HL-60 (cell line): ENCODE data around the gene TPMT.

Experiments
- DNase-seq, 2 experiments: peaks; one replicate each; pipeline ENCODE4 v3.0.0-alpha.2; 2010 to 2020; ENCODE audit warnings: low read depth in 1 of 2, low spot score in 1 of 2
- H3K27ac ChIP-seq: fragments of 250-450 bp; sonication (Bioruptor Pico); replicated peaks from 2 replicates; pipeline ENCODE4 v1.5.1; 2020; ENCODE audit warnings: mild to moderate bottlenecking, moderate library complexity
- H3K27me3 ChIP-seq: fragments of 250-450 bp; sonication (Bioruptor Pico); 2 replicates; pipeline ENCODE4 v1.5.1; 2021; ENCODE audit warnings: mild to moderate bottlenecking, moderate library complexity; ENCODE audit not compliant: insufficient read depth, poor library complexity, severe bottlenecking
- H3K4me3 ChIP-seq: replicated peaks from 2 replicates; pipeline ENCODE4 v1.5.1; 2011; ENCODE audit warnings: mild to moderate bottlenecking, control low read depth, low read length; ENCODE audit not compliant: insufficient read depth
- CTCF ChIP-seq: IDR thresholded peaks from one replicate; pipeline ENCODE4 v1.5.1; 2011; ENCODE audit warnings: low read length, control low read depth, inconsistent platforms; ENCODE audit not compliant: insufficient read depth
- GABPA ChIP-seq: IDR thresholded peaks from 2 replicates; pipeline ENCODE4 v1.6.1; 2012; ENCODE audit warnings: low read depth
- POLR2AphosphoS5 ChIP-seq: IDR thresholded peaks from 2 replicates; pipeline ENCODE4 v1.6.1; 2012; ENCODE audit warnings: low read depth
- REST ChIP-seq: IDR thresholded peaks from 2 replicates; pipeline ENCODE4 v1.6.1; 2012; ENCODE audit warnings: low read depth; ENCODE audit not compliant: insufficient replicate concordance
- SPI1 ChIP-seq: IDR thresholded peaks from 2 replicates; pipeline ENCODE4 v1.6.1; 2012; ENCODE audit warnings: low read depth, mild to moderate bottlenecking, borderline replicate concordance

Gene TPMT

GRCh38 chr6:18147616-18148015, 7.3 kb downstream of the TPMT start:
- DNase-seq: no peak
- Histone ChIP-seq H3K27ac (no peak overlapping the region), H3K4me3 (no peak overlapping the region), H3K27me3 (no peaks in the 10 kb centered on the region)
- TF ChIP-seq POLR2AphosphoS5 (no peak), REST (no peak), GABPA (no peak), SPI1 (no peak), CTCF (no peak)

GRCh38 chr6:18147160-18147559, 7.7 kb downstream of the TPMT start:
- no peak for DNase-seq
- H3K27me3 ChIP-seq: no peaks in the 10 kb centered on the region
- TF ChIP-seq GABPA (no peak), CTCF (no peak), SPI1 (no peak)
- H3K4me3 ChIP-seq: no peak overlapping the region
- no peak overlapping the region for H3K27ac ChIP-seq

GRCh38 chr6:18142591-18142861, 12.4 kb downstream of the TPMT start:
- DNase-seq: no peak
- H3K27ac ChIP-seq: no peak overlapping the region
- H3K4me3 ChIP-seq: no peak overlapping the region
- no peak for TF ChIP-seq POLR2AphosphoS5
- TF ChIP-seq SPI1: no peak
- no peak for TF ChIP-seq REST
- TF ChIP-seq GABPA: no peak
- no peak for TF ChIP-seq CTCF
- H3K27me3 ChIP-seq: no peaks in the 10 kb centered on the region

- no peak for DNase-seq
- TF ChIP-seq SPI1: no peak
- TF ChIP-seq REST: no peak
- no peak for TF ChIP-seq GABPA
- TF ChIP-seq CTCF: no peak
- no peak for TF ChIP-seq POLR2AphosphoS5
- no peak overlapping the region for H3K27ac ChIP-seq
- H3K27me3 ChIP-seq: no peaks in the 10 kb centered on the region
- H3K4me3 ChIP-seq: no peak overlapping the region
Measured at GRCh38 chr6:18141805-18142590, 12.9 kb downstream of the TPMT start.
